Smooth muscle cell (in vitro differentiated cells): Measurements from ENCODE around the gene NAALADL2. TPM values are rescaled to one million over a fixed set of nuclear protein-coding genes. Genes with fewer than 3 reads are reported as not detected.

Experiments used
- DNase-seq: peaks from one replicate; lab custom pipeline; 2025; ENCODE audit not compliant: unreplicated experiment; lab: John Stamatoyannopoulos, UW
- H2AFZ ChIP-seq: fragments of 200-600 bp; sonication (generic); 2 replicates; pipeline ENCODE4 v1.6.0; 2016; ENCODE audit warnings: antibody characterized with exemption, low read depth, mild to moderate bottlenecking
- H3F3A ChIP-seq: fragments of 200-600 bp; sonication (generic); 2 replicates; pipeline ENCODE4 v1.6.0; 2017; ENCODE audit warnings: antibody characterized with exemption, low read depth
- H3K27ac ChIP-seq: fragments of 200-600 bp; sonication (generic); 2 replicates; pipeline ENCODE4 v1.5.1; 2016; ENCODE audit warnings: low read depth, mild to moderate bottlenecking
- H3K27me3 ChIP-seq: fragments of 200-600 bp; sonication (generic); 2 replicates; pipeline ENCODE4 v1.6.1; 2016; ENCODE audit warnings: low read depth, mild to moderate bottlenecking
- H3K36me3 ChIP-seq: fragments of 200-600 bp; sonication (generic); 2 replicates; pipeline ENCODE4 v1.5.1; 2016; ENCODE audit warnings: low read depth
- H3K4me1 ChIP-seq: fragments of 200-600 bp; sonication (generic); 2 replicates; pipeline ENCODE4 v1.5.1; 2016; ENCODE audit warnings: low read depth
- H3K4me2 ChIP-seq: fragments of 200-600 bp; sonication (generic); 2 replicates; pipeline ENCODE4 v1.6.0; 2016; ENCODE audit warnings: mild to moderate bottlenecking
- H3K4me3 ChIP-seq: fragments of 200-600 bp; sonication (generic); 2 replicates; pipeline ENCODE4 v1.5.1; 2016; ENCODE audit warnings: mild to moderate bottlenecking
- H3K79me2 ChIP-seq: fragments of 200-600 bp; sonication (generic); 2 replicates; pipeline ENCODE4 v1.6.0; 2016; ENCODE audit warnings: low read depth, mild to moderate bottlenecking
- H3K9ac ChIP-seq: fragments of 200-600 bp; sonication (generic); 2 replicates; pipeline ENCODE4 v1.6.0; 2016; ENCODE audit warnings: low read depth
- H3K9me3 ChIP-seq: fragments of 200-600 bp; sonication (generic); replicated peaks from 2 replicates; pipeline ENCODE4 v1.5.1; 2016; ENCODE audit warnings: low read depth
- H4K20me1 ChIP-seq: fragments of 200-600 bp; sonication (generic); 2 replicates; pipeline ENCODE4 v1.6.0; 2016; ENCODE audit warnings: low read depth
- WGBS: methylation state at CpG from one replicate; pipeline ENCODE4 v1.1.7; 2016; ENCODE audit warnings: low lambda C conversion rate; 5-methylcytosine and 5-hydroxymethylcytosine counted together
- polyA plus RNA-seq: library from polyadenylated mRNA; unstranded; fragments of >200 nt; fragmentation: Nextera tagmentation; extraction: Ambion mirVana; gene quantifications from 2 replicates; pipeline ENCODE4 v1.2.1, GENCODE V29; 2016
- total RNA-seq: library from RNA; depleted of rRNA; stranded (reverse); fragments of >200 nt; gene quantifications from 2 replicates; pipeline ENCODE4 v1.2.3, GENCODE V29; 2014
- TF ChIP-seq, protein P1 (sequence below): fragments of 200-600 bp; sonication (generic); IDR thresholded peaks from 2 replicates; pipeline ENCODE4 v1.5.1; 2017; ENCODE audit warnings: borderline replicate concordance, mild to moderate bottlenecking, antibody characterized with exemption; ENCODE audit not compliant: insufficient read depth, poor library complexity, severe bottlenecking

NAALADL2 gene
- total and polyA plus RNA-seq, 2 experiments from 2014 or later = 2.5 to 13.8 TPM

DNA sequence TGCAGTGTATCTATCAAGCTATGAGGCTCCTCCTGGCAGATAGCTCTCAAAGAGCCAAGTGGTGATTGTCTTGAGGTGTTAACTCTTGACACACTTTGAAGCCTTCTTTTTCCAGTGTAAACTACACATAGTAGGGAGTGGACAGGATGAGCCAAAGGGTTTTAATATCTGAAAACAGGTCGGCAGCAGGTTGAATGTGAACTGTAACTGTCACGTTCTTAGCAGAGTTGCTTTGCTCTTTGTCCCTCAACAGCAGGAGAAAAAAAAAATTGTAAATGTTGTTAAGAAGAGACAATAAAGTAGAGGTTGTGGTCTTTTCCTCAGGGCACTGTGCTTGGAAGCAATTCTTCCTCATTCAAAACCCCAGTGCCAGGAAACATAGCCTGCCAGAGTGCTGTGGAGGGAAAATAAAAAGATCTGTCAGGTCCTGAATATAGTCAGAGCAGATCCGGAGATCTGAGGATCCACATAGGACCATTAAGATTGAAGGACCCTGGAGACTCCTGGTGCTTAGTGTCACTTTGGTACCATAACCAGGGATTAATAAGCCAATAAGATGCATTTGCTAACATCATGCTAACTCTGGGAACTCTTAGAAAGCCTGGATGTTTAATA is 229.7 kb downstream of the NAALADL2 start:
- Histone ChIP-seq H2AFZ (no peak overlapping the region), H3K36me3 (no peaks in the 10 kb centered on the region), H3K4me2 (no peak overlapping the region), H3K9me3 (no peaks in the 10 kb centered on the region), H3K27ac (no peak overlapping the region), H3K27me3 (no peaks in the 10 kb centered on the region), H4K20me1 (no peaks in the 10 kb centered on the region), H3K79me2 (no peaks in the 10 kb centered on the region), H3F3A (no peaks in the 10 kb centered on the region), H3K4me3 (no peak overlapping the region), H3K4me1 (no peaks in the 10 kb centered on the region), H3K9ac (no peak overlapping the region)
- TF ChIP-seq, protein P1, sequence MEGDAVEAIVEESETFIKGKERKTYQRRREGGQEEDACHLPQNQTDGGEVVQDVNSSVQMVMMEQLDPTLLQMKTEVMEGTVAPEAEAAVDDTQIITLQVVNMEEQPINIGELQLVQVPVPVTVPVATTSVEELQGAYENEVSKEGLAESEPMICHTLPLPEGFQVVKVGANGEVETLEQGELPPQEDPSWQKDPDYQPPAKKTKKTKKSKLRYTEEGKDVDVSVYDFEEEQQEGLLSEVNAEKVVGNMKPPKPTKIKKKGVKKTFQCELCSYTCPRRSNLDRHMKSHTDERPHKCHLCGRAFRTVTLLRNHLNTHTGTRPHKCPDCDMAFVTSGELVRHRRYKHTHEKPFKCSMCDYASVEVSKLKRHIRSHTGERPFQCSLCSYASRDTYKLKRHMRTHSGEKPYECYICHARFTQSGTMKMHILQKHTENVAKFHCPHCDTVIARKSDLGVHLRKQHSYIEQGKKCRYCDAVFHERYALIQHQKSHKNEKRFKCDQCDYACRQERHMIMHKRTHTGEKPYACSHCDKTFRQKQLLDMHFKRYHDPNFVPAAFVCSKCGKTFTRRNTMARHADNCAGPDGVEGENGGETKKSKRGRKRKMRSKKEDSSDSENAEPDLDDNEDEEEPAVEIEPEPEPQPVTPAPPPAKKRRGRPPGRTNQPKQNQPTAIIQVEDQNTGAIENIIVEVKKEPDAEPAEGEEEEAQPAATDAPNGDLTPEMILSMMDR = no peak
- WGBS = 93% methylated on average over 3 of the region's 3 CpGs
- no peak for DNase-seq

DNA sequence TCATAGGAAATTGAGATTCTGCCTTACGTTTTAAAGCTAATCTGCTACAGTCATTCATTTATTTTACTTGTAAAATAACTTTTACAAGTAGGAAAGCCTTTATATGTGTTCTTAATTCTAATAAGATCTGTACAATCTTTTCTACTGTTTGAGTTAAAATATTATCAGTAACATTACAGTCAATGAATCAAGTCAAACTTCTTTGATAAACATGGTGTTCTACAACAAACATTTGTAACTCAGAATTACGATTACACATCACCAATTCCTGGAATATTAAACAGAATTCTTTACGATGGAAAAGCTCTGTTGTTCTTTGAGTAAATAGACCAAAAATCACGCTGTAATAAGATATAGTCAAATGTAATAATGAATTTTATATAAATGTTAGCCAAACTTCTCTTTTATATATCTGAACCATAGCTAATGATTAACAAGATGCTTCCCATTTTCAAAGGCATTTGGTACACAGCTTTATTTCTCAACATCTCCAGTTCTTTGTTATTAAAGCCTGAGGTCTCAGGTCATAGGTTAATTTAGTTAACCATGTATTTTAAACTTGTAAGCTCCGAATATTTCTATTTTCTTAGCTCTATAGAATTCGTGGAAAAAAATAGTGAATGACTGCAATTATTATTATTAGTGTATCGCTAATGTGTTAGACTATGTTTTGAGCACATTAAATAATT is 232.4 kb downstream of the NAALADL2 start:
- Histone ChIP-seq H3F3A (no peaks in the 10 kb centered on the region), H3K4me2 (no peak overlapping the region), H2AFZ (no peak overlapping the region), H3K27ac (no peak overlapping the region), H4K20me1 (no peaks in the 10 kb centered on the region), H3K79me2 (no peaks in the 10 kb centered on the region), H3K36me3 (no peaks in the 10 kb centered on the region), H3K4me1 (no peaks in the 10 kb centered on the region), H3K9ac (no peak overlapping the region), H3K27me3 (no peaks in the 10 kb centered on the region), H3K4me3 (no peak overlapping the region), H3K9me3 (no peaks in the 10 kb centered on the region)
- no peak for DNase-seq
- TF ChIP-seq, protein P1 = no peak
- 81% methylated on average over 7 of the region's 7 CpGs for WGBS

DNA sequence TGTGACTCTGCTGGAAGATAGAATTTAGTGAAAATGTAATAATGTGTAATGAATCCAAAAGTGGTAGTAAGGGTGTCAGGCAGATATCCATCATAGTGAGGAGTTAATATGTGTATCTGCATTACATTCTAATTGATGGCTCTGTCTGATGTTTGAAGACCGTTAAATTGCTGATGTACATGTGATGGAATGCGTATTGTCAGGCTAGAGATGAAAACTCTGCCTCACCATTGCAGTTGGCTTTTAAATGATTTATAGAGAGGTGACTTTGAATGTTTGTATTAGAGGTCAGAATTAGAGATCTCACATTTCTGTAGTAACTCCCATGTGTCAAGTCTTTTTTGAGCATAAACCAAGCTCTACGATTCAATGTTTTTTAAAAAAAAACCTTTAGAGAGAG is 234.6 kb downstream of the NAALADL2 start:
- Histone ChIP-seq H2AFZ (no peak overlapping the region), H3K79me2 (no peaks in the 10 kb centered on the region)
- DNase-seq = no peak

More for the DNA sequence above, 234.6 kb downstream of the NAALADL2 start:
- 75% methylated on average over 3 of the region's 3 CpGs for WGBS
- Histone ChIP-seq H3K4me1 (no peaks in the 10 kb centered on the region), H3K4me3 (no peak overlapping the region), H3K9me3 (no peaks in the 10 kb centered on the region), H3K9ac (no peak overlapping the region), H3K27ac (no peak overlapping the region), H3K27me3 (no peaks in the 10 kb centered on the region), H3K4me2 (no peak overlapping the region), H3F3A (no peaks in the 10 kb centered on the region), H3K36me3 (no peaks in the 10 kb centered on the region), H4K20me1 (no peaks in the 10 kb centered on the region)
- TF ChIP-seq, protein P1 = no peak
